ENCODE data around the gene IL1RN. TPM values are rescaled to one million over a fixed set of nuclear protein-coding genes. Genes with fewer than 3 reads are reported as not detected.
"Not testable (repeated sequence)": the region's sequence is repeated elsewhere in the genome, so short reads cannot be mapped to it uniquely, and the experiment has no call there.

IL1RN gene
- total RNA-seq: 1 to 10 TPM; 1.6 to 2.1 TPM

- H3K9me3 Mint-ChIP-seq: no peaks in the 10 kb centered on the region
- ATAC-seq: no peak
- H3K36me3 Mint-ChIP-seq: no peaks in the 10 kb centered on the region
- no peak for DNase-seq (ENCODE audit: low spot score in 2 of 2)
- H3K27ac Mint-ChIP-seq: no peak within 1 kb of the TSS
Observed at GRCh38 chr2:113126845-113127645, at the start of gene IL1RN. IL1RN (plus strand) TSS chr2:113127598; CDS start chr2:113127625, 27 bp downstream.

GRCh38 chr2:113077921-113078320, 49.5 kb upstream of the IL1RN start:
- no peak for DNase-seq (ENCODE audit: low spot score in 2 of 2)
- no peaks in the 10 kb centered on the region for H3K9me3 Mint-ChIP-seq
- no peak overlapping the region for H3K27ac Mint-ChIP-seq
- no peak for ATAC-seq
- no peaks in the 10 kb centered on the region for H3K36me3 Mint-ChIP-seq

GRCh38 chr2:113078350-113078839, 49.0 kb upstream of the IL1RN start:
- no peak overlapping the region for H3K27ac Mint-ChIP-seq
- H3K9me3 Mint-ChIP-seq: no peaks in the 10 kb centered on the region
- ATAC-seq (no peak), DNase-seq (ENCODE audit: low spot score in 2 of 2) (no peak)
- no peaks in the 10 kb centered on the region for H3K36me3 Mint-ChIP-seq

GRCh38 chr2:113079131-113079530, 48.3 kb upstream of the IL1RN start:
- no peaks in the 10 kb centered on the region for H3K9me3 Mint-ChIP-seq
- no peaks in the 10 kb centered on the region for H3K36me3 Mint-ChIP-seq
- DNase-seq (ENCODE audit: low spot score in 2 of 2): no peak
- H3K27ac Mint-ChIP-seq: no peak overlapping the region
- no peak for ATAC-seq

- Mint-ChIP-seq H3K36me3 (no peaks in the 10 kb centered on the region), H3K27ac (no peak overlapping the region), H3K9me3 (no peaks in the 10 kb centered on the region)
- DNase-seq (ENCODE audit: low spot score in 2 of 2) (peak in 1 of 2 donors; percentile 67), ATAC-seq (peak; percentile 56 to 72)
Observed at GRCh38 chr2:113080134-113080533, 47.3 kb upstream of the IL1RN start.

GRCh38 chr2:113081488-113082210, 45.7 kb upstream of the IL1RN start:
- Mint-ChIP-seq H3K27ac (no peak overlapping the region), H3K36me3 (no peaks in the 10 kb centered on the region), H3K9me3 (no peaks in the 10 kb centered on the region)
- DNase-seq (ENCODE audit: low spot score in 2 of 2): no peak
- peak in 1 of 2 donors; percentile 41 for ATAC-seq

- no peak overlapping the region for H3K27ac Mint-ChIP-seq
- DNase-seq (ENCODE audit: low spot score in 2 of 2): no peak
- no peaks in the 10 kb centered on the region for H3K36me3 Mint-ChIP-seq
- ATAC-seq: peak in 1 of 2 donors; percentile 68
- H3K9me3 Mint-ChIP-seq: no peaks in the 10 kb centered on the region
Observed at GRCh38 chr2:113083296-113083695, 44.1 kb upstream of the IL1RN start.

- Mint-ChIP-seq H3K27ac (no peak overlapping the region), H3K36me3 (no peaks in the 10 kb centered on the region), H3K9me3 (no peaks in the 10 kb centered on the region)
- DNase-seq (ENCODE audit: low spot score in 2 of 2) (no peak), ATAC-seq (peak; percentile 60 to 74)
Observed at GRCh38 chr2:113084249-113085000, 43.0 kb upstream of the IL1RN start.

- ATAC-seq (no peak), DNase-seq (ENCODE audit: low spot score in 2 of 2) (no peak)
- Mint-ChIP-seq H3K27ac (peak overlapping the region in 1 of 2 donors; percentile 11), H3K36me3 (no peaks in the 10 kb centered on the region), H3K9me3 (no peaks in the 10 kb centered on the region)
Observed at GRCh38 chr2:113085542-113085941, 41.9 kb upstream of the IL1RN start.

- no peaks in the 10 kb centered on the region for H3K36me3 Mint-ChIP-seq
Observed at GRCh38 chr2:113088213-113088992, 39.0 kb upstream of the IL1RN start.

GRCh38 chr2:113089916-113090315, 37.5 kb upstream of the IL1RN start:
- Mint-ChIP-seq H3K9me3 (no peaks in the 10 kb centered on the region), H3K36me3 (no peaks in the 10 kb centered on the region), H3K27ac (no peak overlapping the region)
- DNase-seq (ENCODE audit: low spot score in 2 of 2): no peak
- peak in 1 of 2 donors; percentile 78 for ATAC-seq

More at GRCh38 chr2:113088213-113088992, 39.0 kb upstream of the IL1RN start:
- H3K9me3 Mint-ChIP-seq: no peaks in the 10 kb centered on the region
- DNase-seq (ENCODE audit: low spot score in 2 of 2): no peak
- H3K27ac Mint-ChIP-seq: no peak overlapping the region
- no peak for ATAC-seq

- Mint-ChIP-seq H3K9me3 (peaks cover 0 to 5% of the 10 kb centered on the region in 2 donors), H3K36me3 (peaks cover 0 to under 1% of the 10 kb centered on the region in 2 donors), H3K27ac (no peak overlapping the region)
- DNase-seq (ENCODE audit: low spot score in 2 of 2): no peak
- ATAC-seq: no peak
Observed at GRCh38 chr2:113091231-113091896, 36.0 kb upstream of the IL1RN start.

- Mint-ChIP-seq H3K9me3 (peaks cover 13 to 20% of the 10 kb centered on the region in 2 donors), H3K27ac (no peak overlapping the region), H3K36me3 (peaks cover 5 to 17% of the 10 kb centered on the region in 2 donors)
- DNase-seq (ENCODE audit: low spot score in 2 of 2) (no peak), ATAC-seq (no peak)
Observed at GRCh38 chr2:113092864-113093612, 34.4 kb upstream of the IL1RN start.

- DNase-seq (ENCODE audit: low spot score in 2 of 2) (no peak), ATAC-seq (no peak)
- peaks cover 7 to 22% of the 10 kb centered on the region in 2 donors for H3K36me3 Mint-ChIP-seq
- peaks cover 13 to 24% of the 10 kb centered on the region in 2 donors for H3K9me3 Mint-ChIP-seq
- no peak overlapping the region for H3K27ac Mint-ChIP-seq
Observed at GRCh38 chr2:113093613-113093977, 33.8 kb upstream of the IL1RN start.

GRCh38 chr2:113096306-113096705, 31.1 kb upstream of the IL1RN start:
- peaks cover 7 to 22% of the 10 kb centered on the region in 2 donors for H3K36me3 Mint-ChIP-seq
- DNase-seq (ENCODE audit: low spot score in 2 of 2); ATAC-seq; H3K27ac Mint-ChIP-seq: not testable (repeated sequence)
- peaks cover 13 to 24% of the 10 kb centered on the region in 2 donors for H3K9me3 Mint-ChIP-seq
